GM04503 (cell line): ENCODE results near the gene RAET1G.
"Not testable (repeated sequence)": the region's sequence is repeated elsewhere in the genome, so short reads cannot be mapped to it uniquely, and the experiment has no call there.

Source experiments
- DNase-seq: peaks from one replicate; pipeline ENCODE4 v3.0.0-alpha.2; 2012; ENCODE audit warnings: low read depth

The RAET1G gene, protein sequence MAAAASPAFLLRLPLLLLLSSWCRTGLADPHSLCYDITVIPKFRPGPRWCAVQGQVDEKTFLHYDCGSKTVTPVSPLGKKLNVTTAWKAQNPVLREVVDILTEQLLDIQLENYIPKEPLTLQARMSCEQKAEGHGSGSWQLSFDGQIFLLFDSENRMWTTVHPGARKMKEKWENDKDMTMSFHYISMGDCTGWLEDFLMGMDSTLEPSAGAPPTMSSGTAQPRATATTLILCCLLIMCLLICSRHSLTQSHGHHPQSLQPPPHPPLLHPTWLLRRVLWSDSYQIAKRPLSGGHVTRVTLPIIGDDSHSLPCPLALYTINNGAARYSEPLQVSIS

DNA sequence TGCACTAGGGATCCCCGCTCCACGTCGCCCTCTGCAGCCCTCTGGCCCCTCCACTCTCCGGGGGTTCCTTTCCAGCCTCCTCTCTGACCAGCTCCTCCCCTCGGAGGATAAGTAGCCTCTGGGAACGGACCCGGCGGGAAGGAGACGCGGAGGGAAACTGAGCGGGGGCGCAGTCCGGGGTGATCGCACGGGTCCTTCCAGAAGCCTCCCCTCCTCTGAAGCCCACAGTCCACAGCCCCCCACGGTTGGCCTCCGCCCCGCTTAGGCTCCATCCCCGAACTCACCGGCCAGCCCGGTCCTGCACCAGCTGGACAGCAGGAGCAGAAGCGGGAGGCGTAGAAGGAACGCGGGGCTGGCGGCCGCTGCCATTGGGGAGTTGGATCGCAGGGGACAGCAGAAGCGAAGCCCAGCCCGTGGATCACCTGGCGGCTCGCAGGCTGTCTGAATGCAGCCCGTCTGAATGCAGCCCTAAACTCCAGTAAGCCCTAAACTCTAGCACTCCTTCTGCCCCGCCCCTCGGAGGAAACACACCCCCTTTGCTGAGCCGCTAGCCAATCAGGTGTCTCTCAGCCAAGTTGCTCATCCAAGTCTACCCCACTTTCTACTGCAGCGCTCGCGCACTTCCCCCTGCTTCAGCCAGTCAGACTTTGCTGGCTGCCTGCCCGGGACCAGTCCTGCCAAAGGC is at the start of gene RAET1G:
Gene RAET1G (minus strand): TSS at position 480 of the 685 bp plus-strand sequence. CDS start 111 bp downstream, at position 369.
- DNase-seq, result peak; percentile 61

DNA sequence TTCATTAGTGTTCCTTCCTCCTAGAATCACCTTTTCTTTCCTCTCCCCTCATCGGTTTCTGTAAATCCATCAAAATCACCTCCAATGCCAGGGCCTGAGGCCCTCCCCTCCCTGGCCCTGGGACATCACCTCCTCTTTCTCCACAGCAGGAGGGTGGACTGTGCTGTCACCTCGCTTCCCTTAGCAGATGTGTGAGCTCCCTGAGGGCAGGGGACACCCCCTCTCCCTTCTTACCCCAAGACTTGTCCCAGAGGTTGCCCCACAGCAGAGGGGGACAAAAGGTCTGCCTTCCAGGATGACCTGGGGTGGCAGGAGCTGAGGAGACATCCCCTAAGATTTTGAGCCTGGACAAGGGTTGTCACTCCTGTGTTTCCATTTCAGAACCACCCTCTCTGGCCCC is 46.7 kb upstream of the RAET1G start:
- no peak for DNase-seq

DNA sequence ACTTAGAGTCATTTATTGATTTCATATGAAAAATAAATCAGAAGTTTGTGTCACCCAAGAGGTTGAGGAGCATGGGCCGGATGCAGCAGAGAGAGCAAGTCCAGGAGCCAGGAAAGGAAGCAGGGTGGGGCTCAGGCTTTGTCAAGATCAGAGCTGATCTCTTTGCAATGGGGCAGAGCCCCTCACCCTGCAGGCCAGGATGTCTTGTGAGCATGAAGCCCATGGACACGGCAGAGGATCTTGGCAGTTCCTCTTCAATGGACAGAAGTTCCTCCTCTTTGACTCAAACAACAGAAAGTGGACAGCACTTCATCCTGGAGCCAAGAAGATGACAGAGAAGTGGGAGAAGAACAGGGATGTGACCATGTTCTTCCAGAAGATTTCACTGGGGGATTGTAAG is 46.0 kb upstream of the RAET1G start:
- not testable (repeated sequence) for DNase-seq

DNA sequence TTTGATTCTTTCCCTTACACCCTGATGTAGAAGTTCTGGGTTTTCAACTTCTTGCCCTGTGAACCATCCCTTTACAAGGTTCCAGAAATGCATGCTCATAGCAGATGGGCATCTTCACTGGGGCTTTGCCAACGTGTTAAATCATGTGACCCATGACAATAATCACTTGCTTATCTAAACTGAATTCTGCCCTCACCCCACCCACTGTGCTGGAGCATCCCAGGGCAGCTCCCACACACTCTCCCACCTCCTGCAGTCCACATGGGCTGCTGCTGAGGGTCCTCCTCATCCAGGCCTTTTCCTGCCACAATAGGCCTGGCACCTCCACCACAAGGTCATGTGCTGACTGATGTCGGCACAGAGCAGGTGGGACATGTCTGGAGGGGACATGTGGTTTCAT is 45.1 kb upstream of the RAET1G start:
- not testable (repeated sequence) for DNase-seq

DNA sequence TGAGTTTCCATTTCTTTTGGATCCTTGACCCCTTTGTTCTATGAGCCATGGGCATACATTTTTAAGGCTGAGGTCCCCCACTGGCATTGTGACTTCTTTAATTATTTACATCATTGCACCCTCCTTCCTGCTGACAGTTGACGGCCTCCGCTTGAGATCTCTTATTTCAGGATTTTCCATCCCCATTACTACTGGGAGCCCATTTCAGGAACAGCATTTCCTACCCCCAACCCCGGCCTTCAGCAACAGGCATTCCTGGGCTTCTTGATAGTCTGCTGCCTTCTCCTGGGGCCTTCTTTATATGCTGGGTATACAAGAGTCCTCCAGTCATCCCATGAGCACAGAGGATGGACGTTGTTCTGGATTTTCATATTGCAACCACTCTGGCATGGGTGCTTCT is 44.7 kb upstream of the RAET1G start:
- no peak for DNase-seq

DNA sequence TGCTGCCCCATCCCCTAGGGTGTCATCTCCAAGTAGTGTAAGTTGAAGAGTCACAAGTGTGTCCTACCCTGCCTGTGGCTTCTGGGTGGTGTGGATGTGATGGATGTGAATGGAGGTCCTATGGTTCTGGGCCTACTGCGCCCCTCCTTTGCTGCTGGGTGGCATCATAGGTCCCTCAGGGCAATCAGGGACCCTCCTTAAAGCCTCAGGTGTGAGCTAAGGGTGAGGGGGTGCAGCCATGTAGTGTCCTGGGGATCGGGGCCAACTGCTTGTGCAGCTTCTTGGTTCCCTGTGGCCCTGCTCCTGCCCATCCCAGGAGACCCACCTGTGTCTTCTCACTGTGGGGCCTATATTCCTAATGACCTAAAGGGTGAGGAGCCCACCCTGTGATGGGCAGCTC is 43.4 kb upstream of the RAET1G start:
- not testable (repeated sequence) for DNase-seq

DNA sequence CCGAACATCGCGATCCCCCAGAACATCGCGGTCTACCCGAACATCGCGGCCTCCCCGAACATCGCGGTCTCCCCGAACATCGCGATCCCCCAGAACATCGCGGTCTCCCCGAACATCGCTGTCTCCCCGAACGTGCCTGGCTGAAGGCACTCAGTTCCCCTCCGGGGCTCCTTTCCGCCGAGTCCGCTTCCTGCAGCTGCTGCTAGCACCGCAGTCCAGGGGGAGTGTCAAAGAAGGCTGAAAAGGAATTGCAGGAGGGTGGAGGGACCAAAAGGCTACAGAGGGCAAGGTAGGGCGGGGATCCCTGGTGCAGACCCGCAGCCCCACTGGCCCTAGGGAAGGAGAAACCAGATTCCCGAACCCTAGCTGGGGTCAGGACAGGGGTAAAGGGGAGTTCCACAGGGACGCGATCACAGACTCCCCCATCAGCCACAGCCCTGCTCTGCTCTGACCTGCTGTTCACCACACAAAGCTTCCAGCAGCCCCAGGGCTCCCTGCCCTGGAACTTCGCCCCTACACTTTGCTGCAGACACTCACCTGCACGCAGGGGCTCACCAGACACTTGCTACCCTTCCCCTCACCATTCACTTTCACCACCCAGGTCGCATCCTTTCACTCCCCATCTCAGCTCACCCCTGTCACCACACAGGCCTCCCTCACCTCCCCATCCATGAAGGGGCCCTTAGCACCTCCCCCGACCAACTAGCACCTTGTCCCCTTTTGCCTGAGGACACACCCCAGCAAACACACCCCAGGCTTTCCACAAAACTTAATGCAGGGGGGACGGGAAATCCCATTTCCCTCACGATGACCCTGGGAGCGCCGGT is 42.5 kb upstream of the RAET1G start:
- DNase-seq, result no peak

DNA sequence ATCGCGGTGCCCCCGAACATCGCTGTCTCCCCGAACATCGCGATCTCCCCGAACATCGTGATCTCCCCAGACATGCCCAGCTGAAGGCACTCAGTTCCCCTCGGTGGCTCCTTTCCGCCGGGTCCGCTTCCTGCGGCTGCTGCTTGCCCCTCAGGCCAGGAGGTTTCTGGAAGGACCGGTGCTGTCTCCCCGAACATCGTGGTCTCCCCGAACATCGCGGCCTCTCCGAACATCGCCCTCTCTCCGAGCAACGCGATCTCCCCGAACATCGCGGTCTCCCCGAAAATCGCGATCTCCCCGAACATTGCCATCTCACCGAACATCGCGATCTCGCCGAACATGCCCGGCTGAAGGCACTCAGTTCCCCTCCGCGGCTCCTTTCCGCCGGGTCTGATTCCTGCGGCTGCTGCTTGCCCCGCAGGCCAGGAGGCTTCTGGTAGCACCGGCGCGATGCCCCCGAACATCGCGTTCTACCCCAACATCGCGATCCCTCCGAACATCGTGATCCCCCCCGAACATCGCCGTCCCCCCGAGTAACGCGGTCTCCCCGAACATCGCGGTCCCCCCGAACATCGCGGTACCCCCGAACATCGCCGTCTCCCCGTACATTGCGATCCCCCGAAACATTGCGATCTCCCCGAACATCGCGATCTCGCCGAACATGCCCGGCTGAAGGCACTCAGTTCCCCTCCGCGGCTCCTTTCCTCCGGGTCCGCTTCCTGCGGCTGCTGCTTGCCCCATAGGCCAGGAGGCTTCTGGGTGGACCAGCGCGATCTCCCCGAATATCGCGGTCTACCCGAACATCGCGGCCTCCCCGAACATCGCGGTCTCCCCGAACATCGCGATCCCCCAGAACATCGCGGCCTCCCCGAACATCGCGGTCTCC is 41.6 kb upstream of the RAET1G start:
- DNase-seq, result no peak

DNA sequence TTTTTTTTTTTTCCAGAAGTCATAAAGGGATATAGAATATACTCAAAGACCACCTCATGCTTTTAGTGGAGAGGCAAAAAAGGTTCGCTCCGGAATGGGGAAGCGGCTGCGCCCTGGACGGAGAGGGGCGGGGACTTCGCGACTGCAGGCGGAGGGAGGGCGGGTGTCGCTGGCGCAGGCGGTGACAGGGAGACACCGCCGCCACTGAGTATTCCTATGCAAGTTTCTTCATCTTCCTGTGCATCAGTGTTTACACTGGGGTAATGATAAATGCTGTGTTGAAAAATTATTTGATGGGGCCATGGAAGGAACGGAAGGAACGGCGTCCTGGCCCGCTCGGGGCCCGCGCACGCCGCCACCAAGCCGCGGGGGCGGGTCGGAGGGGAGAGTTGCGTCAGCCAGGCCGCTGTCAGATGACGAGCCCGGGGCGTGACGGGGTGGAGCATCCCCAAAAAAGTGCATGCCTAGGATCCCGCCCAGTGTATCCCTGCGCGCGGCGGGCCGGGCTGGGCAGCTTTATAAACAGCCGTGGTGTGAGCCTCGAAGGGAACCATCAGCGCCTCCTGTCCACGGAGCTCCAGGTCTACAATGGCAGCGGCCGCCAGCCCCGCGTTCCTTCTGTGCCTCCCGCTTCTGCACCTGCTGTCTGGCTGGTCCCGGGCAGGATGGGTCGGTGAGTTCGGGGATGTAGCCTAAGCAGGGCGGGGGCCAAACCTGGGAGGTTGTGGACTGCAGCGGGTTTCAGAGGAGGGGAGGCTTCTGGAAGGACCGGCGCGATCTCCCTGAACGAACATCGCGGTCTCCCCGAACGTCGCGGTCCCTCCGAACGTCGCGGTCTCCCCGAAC is 40.8 kb upstream of the RAET1G start, which contains the start of gene ULBP1:
Gene ULBP1 (plus strand): TSS at position 482 of the 846 bp plus-strand sequence. CDS start 107 bp downstream, at position 589.
- DNase-seq, result peak; percentile 58

DNA sequence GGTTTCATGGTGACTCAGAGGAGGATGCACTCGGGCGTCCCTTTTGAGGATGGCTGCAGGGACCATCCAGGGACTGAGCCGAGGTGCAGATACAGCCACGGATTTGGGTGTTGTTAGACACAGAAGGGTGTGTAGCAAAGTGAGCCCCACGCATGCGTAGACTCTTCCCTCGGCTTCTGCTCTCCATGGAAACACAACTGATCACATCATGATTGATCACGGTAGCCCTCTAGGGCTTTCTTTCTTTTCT is 40.2 kb upstream of the RAET1G start:
- peak; percentile 36 for DNase-seq

DNA sequence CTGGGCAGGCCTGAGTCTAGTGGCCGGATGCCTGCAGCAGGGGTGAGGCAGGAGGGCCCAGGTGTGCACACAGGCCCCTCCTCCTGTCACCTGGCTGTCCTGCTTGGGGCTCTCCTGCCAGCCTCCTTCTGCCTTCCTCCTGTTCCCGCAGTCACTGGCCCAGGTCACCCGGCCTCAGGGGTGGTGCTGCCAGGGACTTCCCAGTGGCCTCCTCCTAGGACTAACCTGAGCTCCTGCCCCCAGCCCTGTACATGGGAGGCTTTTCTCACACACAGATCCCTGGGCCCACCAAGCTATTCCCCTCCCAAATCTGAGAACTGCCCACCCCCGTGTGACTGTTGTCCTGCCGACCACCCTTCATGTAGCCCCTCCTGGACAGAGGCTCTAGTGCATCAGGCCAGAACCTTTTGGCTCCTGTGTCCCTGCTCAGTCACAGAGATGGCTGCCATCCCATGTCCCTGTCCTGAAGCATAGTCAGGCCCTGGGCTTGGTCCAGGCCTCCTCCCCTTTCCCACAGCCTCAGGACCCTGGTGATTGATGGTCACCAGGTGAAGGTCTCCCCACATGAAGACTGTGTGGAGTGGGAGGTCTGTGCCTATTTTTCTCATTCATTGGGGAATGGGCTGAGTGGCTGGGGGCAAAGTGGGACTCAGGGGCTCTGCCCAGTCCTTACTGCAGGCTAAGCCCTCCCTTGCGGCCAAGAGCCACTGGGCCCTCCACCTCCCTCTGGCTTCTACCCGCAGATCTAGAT is 39.7 kb upstream of the RAET1G start:
- DNase-seq, result no peak

DNA sequence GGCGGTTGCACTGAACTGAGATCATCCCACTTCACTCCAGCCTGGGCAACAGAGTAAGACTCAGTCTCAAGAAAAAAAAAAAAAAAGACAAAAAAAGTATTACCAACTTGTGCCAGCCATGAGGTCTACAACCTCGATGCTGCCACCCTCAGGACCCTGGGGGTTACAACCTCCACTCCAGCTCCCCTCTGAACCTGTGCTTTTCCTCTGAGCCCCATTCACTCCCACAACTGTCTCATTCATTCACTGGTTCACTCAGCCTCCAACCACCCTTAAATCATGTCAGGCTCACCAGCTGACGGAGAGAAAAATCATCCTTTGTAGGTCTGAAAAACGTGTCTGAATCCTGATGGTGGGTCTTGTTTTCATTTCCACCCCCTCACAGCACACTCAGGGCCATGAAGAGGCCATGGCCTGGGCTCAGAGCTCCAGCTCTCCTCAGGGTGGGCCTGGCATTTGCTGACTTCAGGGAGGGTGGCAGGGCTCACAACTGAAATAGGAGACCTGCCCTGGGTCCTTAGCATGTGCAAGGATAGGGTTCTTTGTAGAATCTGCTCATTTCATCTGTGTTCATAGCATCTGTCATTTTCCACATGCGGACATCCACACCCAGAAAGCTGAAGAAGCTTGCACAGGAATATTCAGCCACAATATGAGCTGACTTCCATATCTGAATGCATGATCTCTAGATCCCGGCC is 39.0 kb upstream of the RAET1G start:
- DNase-seq, result no peak

DNA sequence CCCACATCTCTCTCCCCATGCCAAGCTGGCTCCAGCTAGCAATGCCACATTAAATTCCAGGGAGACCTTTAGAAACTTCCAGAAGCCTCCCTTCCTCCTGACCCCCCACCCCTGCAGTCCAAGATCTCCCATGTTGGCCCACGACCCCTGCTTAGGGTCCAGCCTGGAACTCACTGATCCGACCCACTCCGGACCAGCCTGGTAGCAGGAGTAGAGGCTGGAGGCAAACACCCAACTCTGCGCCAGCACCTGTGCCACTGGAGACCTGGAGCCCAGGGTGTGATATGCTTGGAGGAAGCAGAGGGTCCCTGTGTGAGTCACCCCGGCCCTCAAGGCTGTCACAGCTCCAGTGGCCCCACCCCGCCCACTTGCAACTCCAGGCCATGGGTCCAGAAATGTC is 37.6 kb upstream of the RAET1G start:
- DNase-seq, result no peak

DNA sequence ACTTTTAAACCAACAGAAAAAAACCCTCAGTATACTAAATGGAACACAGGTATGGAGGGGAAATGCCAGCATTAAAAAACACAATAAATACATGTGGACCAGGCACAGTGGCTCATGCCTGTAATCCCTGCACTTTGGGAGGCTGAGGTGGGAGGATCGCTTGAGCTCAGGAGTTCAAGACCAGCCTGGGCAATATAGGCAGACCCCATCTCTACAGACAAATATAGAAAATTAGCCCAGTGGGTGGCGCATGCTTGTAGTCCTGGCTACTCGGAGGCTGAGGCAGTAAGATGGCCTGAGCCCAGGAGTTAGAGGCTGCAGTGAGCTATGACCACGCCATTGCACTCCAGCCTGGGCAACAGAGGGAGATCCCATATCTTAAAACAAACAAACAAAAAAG is 36.9 kb upstream of the RAET1G start:
- not testable (repeated sequence) for DNase-seq

DNA sequence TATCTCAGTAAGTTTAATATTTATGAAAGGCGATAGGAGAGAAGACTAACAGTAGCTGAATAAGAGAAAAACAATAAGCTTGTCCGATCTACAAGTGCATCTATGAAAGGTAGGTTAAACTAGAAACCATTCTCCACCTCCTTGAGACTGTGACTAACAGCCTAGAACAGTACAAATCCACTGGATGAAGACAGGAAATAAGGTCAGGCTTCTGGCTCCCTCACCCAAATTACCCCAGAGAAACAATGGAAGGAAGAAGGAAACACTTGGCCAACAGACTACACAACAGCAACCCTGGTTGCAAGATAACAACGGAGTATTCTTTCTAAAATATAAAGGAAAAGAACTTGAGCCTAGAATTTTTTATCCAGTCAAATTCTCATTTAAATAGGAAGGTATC is 35.2 kb upstream of the RAET1G start:
- DNase-seq, result not testable (repeated sequence)

DNA sequence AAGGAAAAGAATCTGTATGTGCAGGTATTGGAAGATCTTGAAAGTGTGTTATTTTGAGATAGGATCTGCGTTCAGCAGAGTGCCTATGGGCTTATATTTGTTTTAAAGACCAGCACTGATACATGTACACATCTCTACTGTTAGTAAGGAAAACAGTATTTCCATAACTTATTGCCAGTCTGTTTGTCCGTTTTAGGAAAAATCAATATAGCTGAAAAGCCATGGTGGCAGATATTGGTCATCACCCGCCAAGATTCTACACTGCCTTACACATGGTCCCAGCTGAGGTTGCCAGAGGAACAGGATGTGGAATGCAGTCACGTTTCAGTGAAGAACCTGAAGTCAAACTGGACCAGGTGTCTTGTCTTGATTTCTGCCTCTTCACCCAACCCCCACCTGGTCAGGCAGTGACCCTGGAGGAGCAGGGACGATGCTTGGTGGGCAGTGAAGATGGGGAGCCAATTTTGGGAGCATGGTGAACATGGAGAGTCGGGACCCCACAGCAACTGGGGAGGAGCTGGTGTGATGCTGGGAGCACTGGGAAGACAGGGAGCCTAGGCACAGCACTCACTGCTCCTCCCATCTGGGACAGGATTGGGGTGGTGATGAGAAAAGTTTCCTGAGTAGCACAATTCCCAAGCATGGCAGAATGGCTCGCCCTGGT is 32.9 kb upstream of the RAET1G start:
- not testable (repeated sequence) for DNase-seq

DNA sequence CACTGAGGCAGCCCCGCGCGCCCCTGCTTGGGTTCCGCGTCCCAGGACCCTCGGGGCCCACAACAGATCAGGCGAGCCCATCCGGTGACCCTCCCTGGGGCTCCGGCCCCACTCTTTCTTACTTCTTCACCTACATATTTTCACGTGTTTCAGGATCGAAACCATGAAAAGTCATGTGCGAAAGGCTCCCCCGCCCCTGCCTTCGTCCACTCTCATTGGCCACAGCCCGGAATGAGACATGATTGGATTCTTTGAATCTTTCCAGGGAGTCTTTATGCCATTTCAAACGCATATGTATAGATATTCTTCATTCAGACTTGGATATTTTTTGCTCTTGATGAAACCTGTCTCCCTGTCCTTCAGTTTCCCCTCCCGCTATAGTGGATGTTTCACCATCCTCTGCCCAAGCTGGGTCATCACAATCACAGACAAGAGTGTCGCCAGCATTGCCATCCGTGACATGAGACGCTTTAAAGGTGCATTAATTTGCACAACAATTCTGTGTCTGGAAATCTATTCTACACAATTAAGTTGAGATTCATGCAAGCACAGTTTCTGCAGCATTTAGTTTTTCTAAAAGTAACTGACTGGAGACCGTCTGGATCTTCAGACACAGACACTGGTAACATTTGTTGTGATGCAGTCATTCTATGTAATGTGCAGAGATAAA is 32.2 kb upstream of the RAET1G start:
- not testable (repeated sequence) for DNase-seq

DNA sequence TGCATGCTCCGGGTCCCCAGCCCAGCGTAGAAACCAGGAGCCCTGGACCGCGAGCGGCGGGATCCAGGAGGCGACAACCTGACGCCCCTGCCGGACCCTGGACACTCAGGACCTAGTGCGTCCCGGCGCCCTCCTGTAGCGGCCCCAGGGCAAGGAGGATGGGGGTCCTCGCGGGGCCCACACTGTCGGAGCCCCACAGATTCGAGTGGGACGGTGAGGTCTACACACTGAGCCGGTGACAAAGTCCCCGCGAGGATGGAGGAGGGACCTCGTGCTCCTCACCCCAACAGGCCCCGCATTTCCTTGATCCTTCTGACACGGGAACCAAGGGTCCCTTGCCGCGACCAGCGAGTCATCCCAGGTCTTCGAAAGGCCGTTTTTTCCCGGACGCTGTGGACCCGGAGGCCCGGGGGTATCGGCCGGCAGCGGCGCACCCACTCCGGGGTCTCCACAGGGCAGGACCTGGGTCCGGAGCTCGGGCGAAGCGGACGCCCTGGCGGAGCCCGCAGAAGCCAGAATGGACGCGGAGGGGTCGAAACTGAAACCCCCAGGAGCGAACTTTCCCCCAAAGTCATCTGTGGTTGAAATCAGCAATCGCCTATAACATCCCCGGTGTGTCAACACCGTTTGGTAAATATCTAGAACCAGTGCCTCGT is 31.5 kb upstream of the RAET1G start:
- not testable (repeated sequence) for DNase-seq
